ENCODE results near the gene ZNF83.
A peak's percentile ranks its signal among the peaks of the same experiment; 100 is the strongest.
"Not testable (repeated sequence)": the region's sequence is repeated elsewhere in the genome, so short reads cannot be mapped to it uniquely, and the experiment has no call there.

Gene ZNF83

DNA sequence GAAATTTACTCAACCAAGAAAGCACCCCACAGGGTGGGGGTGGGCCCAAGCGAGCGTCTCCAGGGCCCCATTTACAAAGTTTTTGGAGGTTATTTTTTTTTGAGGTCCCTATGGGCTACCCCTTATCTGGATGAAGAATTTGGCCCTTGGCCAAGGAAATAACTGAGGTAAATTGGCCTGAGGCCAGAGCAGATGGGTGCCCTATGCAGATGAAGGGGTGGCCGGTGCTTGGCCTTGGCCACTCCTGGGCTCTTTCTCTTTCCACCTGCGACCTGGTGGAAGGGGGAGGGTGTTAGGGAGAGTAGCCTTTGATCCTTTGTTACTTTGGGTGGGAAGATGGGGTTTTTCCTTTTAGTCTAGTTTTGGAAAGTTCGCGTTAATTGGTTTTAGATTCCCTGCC, 52.6 kb downstream of the ZNF83 start:
- H3K9me3 ChIP-seq (ENCODE audit: insufficient read depth, low read depth, low read length): no peaks in the 10 kb centered on the region
- no peak overlapping the region for H3K4ac ChIP-seq (ENCODE audit: low read depth, low read length)
- H3K79me2 ChIP-seq (ENCODE audit: control insufficient read depth, insufficient read depth, low read length, poor library complexity): no peaks in the 10 kb centered on the region
- no peak overlapping the region for H2AFZ ChIP-seq (ENCODE audit: insufficient read depth, low read length, poor library complexity)
- H2BK5ac ChIP-seq (ENCODE audit: low read depth, low read length, poor library complexity): no peak overlapping the region
- no peak overlapping the region for H2BK120ac ChIP-seq (ENCODE audit: insufficient read depth, low read length, poor library complexity)
- no peak overlapping the region for H3K14ac ChIP-seq (ENCODE audit: low read length)
- no peak overlapping the region for H3K9ac ChIP-seq (ENCODE audit: low read length)
- H3K36me3 ChIP-seq (ENCODE audit: control insufficient read depth in 1 of 2, insufficient read depth in 2 of 2, low read length in 2 of 2): peaks cover 19 to 42% of the 10 kb centered on the region in 2 experiments
- H4K91ac ChIP-seq (ENCODE audit: low read depth, low read length): no peak overlapping the region
- H3K18ac ChIP-seq (ENCODE audit: low read length): no peak overlapping the region
- no peak overlapping the region for H3K27ac ChIP-seq (ENCODE audit: low read depth, low read length)
- DNase-seq: no peak
- no CpG with 5 or more reads among the region's 6 CpGs for WGBS (ENCODE audit: extremely low coverage, insufficient coverage, insufficient read length)
- no peak overlapping the region for H3K23ac ChIP-seq (ENCODE audit: low read length)
- H4K8ac ChIP-seq (ENCODE audit: low read depth, low read length): no peak overlapping the region
- no peaks in the 10 kb centered on the region for H3K79me1 ChIP-seq (ENCODE audit: low read length)
- no peak overlapping the region for H3K4me2 ChIP-seq (ENCODE audit: low read length)
- no peaks in the 10 kb centered on the region for H3K4me1 ChIP-seq (ENCODE audit: control insufficient read depth in 1 of 2, insufficient read depth in 2 of 2, low read length in 2 of 2)
- H2BK12ac ChIP-seq (ENCODE audit: low read length): no peak overlapping the region
- no peak overlapping the region for H3K4me3 ChIP-seq (ENCODE audit: low read depth, low read length)
- no peaks in the 10 kb centered on the region for H3K27me3 ChIP-seq (ENCODE audit: insufficient read depth, low read length)
- no peak overlapping the region for H2AK5ac ChIP-seq (ENCODE audit: low read length)
- H4K12ac ChIP-seq (ENCODE audit: low read depth, low read length): no peak overlapping the region

DNA sequence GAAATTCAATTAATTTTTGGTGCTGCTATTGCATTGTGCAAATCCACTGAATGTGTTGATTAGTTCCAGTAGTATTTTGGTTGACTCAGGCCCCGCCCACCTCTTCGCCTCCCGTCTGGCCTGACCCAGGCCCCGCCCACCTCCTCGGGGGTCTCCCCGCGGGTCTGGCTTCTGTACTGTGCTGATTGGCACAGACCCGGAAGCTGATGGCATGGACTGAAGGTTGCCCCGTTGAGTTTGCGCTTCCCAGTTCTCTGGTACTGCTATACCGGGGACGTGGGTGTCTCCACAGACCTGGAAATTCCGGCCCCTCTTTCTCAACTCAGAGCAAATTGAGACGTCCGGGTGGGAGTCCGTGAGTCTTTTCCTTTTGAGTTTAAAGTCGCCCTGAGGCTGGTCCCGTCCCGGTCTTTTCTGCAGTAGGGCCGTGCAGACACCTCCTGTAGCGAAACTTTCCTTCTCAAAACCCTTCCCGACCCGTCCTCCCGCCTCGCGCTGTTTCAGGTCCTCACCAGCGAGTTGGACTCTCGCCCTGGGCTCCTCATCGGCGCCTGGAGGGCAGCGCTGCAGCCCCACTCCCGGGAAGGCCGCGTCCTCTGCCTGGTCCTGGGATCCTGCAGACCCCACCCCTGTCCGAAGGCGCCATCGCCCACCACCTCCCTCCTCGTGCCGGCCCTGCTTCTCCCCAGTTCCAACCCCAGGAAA, 53.3 kb downstream of the ZNF83 start:
- H2BK12ac ChIP-seq (ENCODE audit: low read length): no peak overlapping the region

DNA sequence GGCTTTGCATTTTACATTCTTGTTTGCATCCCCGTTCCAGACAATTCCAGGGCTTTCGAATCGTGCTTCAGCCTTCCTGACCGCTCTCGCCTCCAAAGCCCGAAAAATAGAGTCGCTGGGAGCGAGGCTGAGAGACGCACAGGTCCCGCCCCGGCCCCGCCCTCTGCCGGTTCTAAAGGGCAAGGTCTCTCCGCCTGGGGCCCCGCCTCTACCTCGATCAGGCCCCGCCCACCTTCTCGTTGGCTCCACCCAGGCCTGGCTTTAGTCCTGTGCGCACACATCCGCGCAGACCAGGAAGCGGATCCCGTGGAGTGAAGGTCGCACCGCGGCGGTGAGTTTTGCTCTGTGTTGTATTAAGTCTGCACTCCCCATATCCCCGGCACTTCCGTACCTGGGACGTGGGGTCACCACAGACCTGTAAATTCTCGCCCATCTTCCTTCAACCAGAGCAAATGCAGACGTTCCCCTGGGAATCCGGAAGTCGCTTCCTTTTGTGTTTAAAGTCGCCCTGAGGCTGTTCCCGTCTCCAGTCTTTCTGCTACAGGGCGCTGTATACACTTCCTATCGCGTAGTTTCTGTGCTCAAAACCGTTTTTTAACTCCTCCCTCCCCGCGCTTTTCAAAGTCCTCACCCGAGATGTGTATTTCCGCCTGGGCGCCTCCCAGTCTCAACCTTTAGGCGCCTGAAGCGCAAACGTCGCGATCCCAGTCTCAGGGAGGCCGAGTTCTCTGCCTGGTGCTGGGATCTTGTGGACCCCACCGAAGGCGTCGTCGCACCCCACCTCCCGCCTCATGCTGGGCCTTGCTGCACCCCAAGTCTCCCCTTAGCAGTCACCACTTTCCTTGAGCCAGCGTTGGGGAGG, 67.9 kb downstream of the ZNF83 start, which contains the start of gene ZNF701:
Gene ZNF701 (plus strand): TSS at position 288 of the 862 bp plus-strand sequence. CDS start 3,861 bp downstream, outside the sequence.
- Histone ChIP-seq H3K27ac (ENCODE audit: low read depth, low read length) (peak within 1 kb of the TSS; percentile 94), H3K27me3 (ENCODE audit: insufficient read depth, low read length) (no peaks in the 10 kb centered on the region), H3K79me1 (ENCODE audit: low read length) (peaks cover 10% of the 10 kb centered on the region), H3K9me3 (ENCODE audit: insufficient read depth, low read depth, low read length) (no peaks in the 10 kb centered on the region), H3K79me2 (ENCODE audit: control insufficient read depth, insufficient read depth, low read length, poor library complexity) (peaks cover 7% of the 10 kb centered on the region), H3K36me3 (ENCODE audit: control insufficient read depth in 1 of 2, insufficient read depth in 2 of 2, low read length in 2 of 2) (peaks cover 11 to 19% of the 10 kb centered on the region in 2 experiments), H3K14ac (ENCODE audit: low read length) (peak within 1 kb of the TSS; percentile 85), H2AK5ac (ENCODE audit: low read length) (peak within 1 kb of the TSS; percentile 25), H2BK12ac (ENCODE audit: low read length) (no peak within 1 kb of the TSS), H3K4ac (ENCODE audit: low read depth, low read length) (peak within 1 kb of the TSS; percentile 64), H4K8ac (ENCODE audit: low read depth, low read length) (peak within 1 kb of the TSS; percentile 81), H4K91ac (ENCODE audit: low read depth, low read length) (peak within 1 kb of the TSS; percentile 92), H3K4me1 (ENCODE audit: control insufficient read depth in 1 of 2, insufficient read depth in 2 of 2, low read length in 2 of 2) (peaks cover 0 to 3% of the 10 kb centered on the region in 2 experiments), H4K12ac (ENCODE audit: low read depth, low read length) (peak within 1 kb of the TSS; percentile 68), H3K18ac (ENCODE audit: low read length) (peak within 1 kb of the TSS; percentile 96), H3K4me2 (ENCODE audit: low read length) (peak within 1 kb of the TSS; percentile 80), H3K9ac (ENCODE audit: low read length) (peak within 1 kb of the TSS; percentile 96), H2BK120ac (ENCODE audit: insufficient read depth, low read length, poor library complexity) (peak within 1 kb of the TSS; percentile 79), H2BK5ac (ENCODE audit: low read depth, low read length, poor library complexity) (peak within 1 kb of the TSS; percentile 85), H3K23ac (ENCODE audit: low read length) (no peak within 1 kb of the TSS), H2AFZ (ENCODE audit: insufficient read depth, low read length, poor library complexity) (no peak within 1 kb of the TSS), H3K4me3 (ENCODE audit: low read depth, low read length) (peak within 1 kb of the TSS; percentile 93)
- no CpG with 5 or more reads among the region's 57 CpGs for WGBS (ENCODE audit: extremely low coverage, insufficient coverage, insufficient read length)
- DNase-seq: peak; percentile 94 to 97

More for the DNA sequence above, 53.3 kb downstream of the ZNF83 start:
- no peak overlapping the region for H3K14ac ChIP-seq (ENCODE audit: low read length)
- H3K23ac ChIP-seq (ENCODE audit: low read length): no peak overlapping the region
- H3K27me3 ChIP-seq (ENCODE audit: insufficient read depth, low read length): no peaks in the 10 kb centered on the region
- H3K79me2 ChIP-seq (ENCODE audit: control insufficient read depth, insufficient read depth, low read length, poor library complexity): no peaks in the 10 kb centered on the region
- no peak overlapping the region for H3K18ac ChIP-seq (ENCODE audit: low read length)
- no peak overlapping the region for H2BK120ac ChIP-seq (ENCODE audit: insufficient read depth, low read length, poor library complexity)
- H3K9ac ChIP-seq (ENCODE audit: low read length): no peak overlapping the region
- H3K36me3 ChIP-seq (ENCODE audit: control insufficient read depth in 1 of 2, insufficient read depth in 2 of 2, low read length in 2 of 2): peaks cover 19 to 41% of the 10 kb centered on the region in 2 experiments
- no peak overlapping the region for H2AFZ ChIP-seq (ENCODE audit: insufficient read depth, low read length, poor library complexity)
- no CpG with 5 or more reads among the region's 39 CpGs for WGBS (ENCODE audit: extremely low coverage, insufficient coverage, insufficient read length)
- no peak overlapping the region for H3K4me3 ChIP-seq (ENCODE audit: low read depth, low read length)
- no peak overlapping the region for H3K27ac ChIP-seq (ENCODE audit: low read depth, low read length)
- no peaks in the 10 kb centered on the region for H3K4me1 ChIP-seq (ENCODE audit: control insufficient read depth in 1 of 2, insufficient read depth in 2 of 2, low read length in 2 of 2)
- DNase-seq: peak in 1 of 2 donors; percentile 21
- H4K12ac ChIP-seq (ENCODE audit: low read depth, low read length): no peak overlapping the region
- no peak overlapping the region for H3K4me2 ChIP-seq (ENCODE audit: low read length)
- H2AK5ac ChIP-seq (ENCODE audit: low read length): no peak overlapping the region
- no peaks in the 10 kb centered on the region for H3K9me3 ChIP-seq (ENCODE audit: insufficient read depth, low read depth, low read length)
- H4K8ac ChIP-seq (ENCODE audit: low read depth, low read length): no peak overlapping the region
- H3K4ac ChIP-seq (ENCODE audit: low read depth, low read length): no peak overlapping the region
- no peak overlapping the region for H2BK5ac ChIP-seq (ENCODE audit: low read depth, low read length, poor library complexity)
- no peak overlapping the region for H4K91ac ChIP-seq (ENCODE audit: low read depth, low read length)
- H3K79me1 ChIP-seq (ENCODE audit: low read length): no peaks in the 10 kb centered on the region

DNA sequence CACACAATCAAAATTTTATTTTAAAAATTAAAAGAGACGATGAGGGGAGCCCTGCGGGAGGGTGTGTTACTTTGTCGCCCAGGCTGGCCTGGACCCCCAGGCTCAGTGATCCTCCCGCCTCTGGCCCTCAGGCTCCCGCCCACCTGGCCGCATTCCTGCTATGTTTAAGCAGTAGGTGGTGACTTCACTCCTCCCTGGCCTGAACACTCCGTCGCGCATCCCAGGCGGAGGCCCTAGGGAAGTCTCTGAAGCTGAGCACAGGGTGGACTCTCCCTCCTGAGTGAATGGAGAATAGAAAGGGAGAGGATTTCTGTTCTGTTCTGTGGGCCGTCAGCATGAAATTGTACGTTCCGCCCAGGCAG, 68.5 kb downstream of the ZNF83 start:
- Histone ChIP-seq H2BK5ac (ENCODE audit: low read depth, low read length, poor library complexity) (peak overlapping the region; percentile 85), H3K14ac (ENCODE audit: low read length) (peak overlapping the region; percentile 4), H3K18ac (ENCODE audit: low read length) (peak overlapping the region; percentile 76), H4K8ac (ENCODE audit: low read depth, low read length) (peak overlapping the region; percentile 81), H3K4me2 (ENCODE audit: low read length) (peak overlapping the region; percentile 80), H4K12ac (ENCODE audit: low read depth, low read length) (peak overlapping the region; percentile 63), H3K27ac (ENCODE audit: low read depth, low read length) (peak overlapping the region; percentile 94), H3K79me1 (ENCODE audit: low read length) (peaks cover 10% of the 10 kb centered on the region), H4K91ac (ENCODE audit: low read depth, low read length) (peak overlapping the region; percentile 7), H2BK120ac (ENCODE audit: insufficient read depth, low read length, poor library complexity) (peak overlapping the region; percentile 79), H3K4me3 (ENCODE audit: low read depth, low read length) (peak overlapping the region; percentile 60), H3K36me3 (ENCODE audit: control insufficient read depth in 1 of 2, insufficient read depth in 2 of 2, low read length in 2 of 2) (peaks cover 11 to 18% of the 10 kb centered on the region in 2 experiments)
- H3K9ac ChIP-seq (ENCODE audit: low read length); H3K4ac ChIP-seq (ENCODE audit: low read depth, low read length); H3K79me2 ChIP-seq (ENCODE audit: control insufficient read depth, insufficient read depth, low read length, poor library complexity); H3K23ac ChIP-seq (ENCODE audit: low read length); H3K27me3 ChIP-seq (ENCODE audit: insufficient read depth, low read length); H2AK5ac ChIP-seq (ENCODE audit: low read length); H2AFZ ChIP-seq (ENCODE audit: insufficient read depth, low read length, poor library complexity); H3K9me3 ChIP-seq (ENCODE audit: insufficient read depth, low read depth, low read length); H2BK12ac ChIP-seq (ENCODE audit: low read length); H3K4me1 ChIP-seq (ENCODE audit: control insufficient read depth in 1 of 2, insufficient read depth in 2 of 2, low read length in 2 of 2): not testable (repeated sequence)
- peak; percentile 57 to 70 for DNase-seq
- no CpG with 5 or more reads among the region's 13 CpGs for WGBS (ENCODE audit: extremely low coverage, insufficient coverage, insufficient read length)

Measured in trophoblast cell (in vitro differentiated cells and primary cell).